Right lung (tissue), 5 donors: ENCODE results near the gene POU2F1. TPM values are rescaled to one million over a fixed set of nuclear protein-coding genes. Genes with fewer than 3 reads are reported as not detected.
A peak's percentile ranks its signal among the peaks of the same experiment; 100 is the strongest.
"Not testable (repeated sequence)": the region's sequence is repeated elsewhere in the genome, so short reads cannot be mapped to it uniquely, and the experiment has no call there.

Source experiments
- DNase-seq, 2 donors: peaks; one replicate each; pipeline ENCODE4 v3.0.0-alpha.2; 2013
- polyA plus RNA-seq, 5 donors: library from polyadenylated mRNA; unstranded; fragments of 120-200 nt; gene quantifications; one replicate each; pipeline versions ENCODE4 v1.2.1 to v1.2.3, GENCODE V29; 2013; ENCODE audit warnings: inconsistent platforms in 1 of 5, low replicate concordance in 1 of 5; ENCODE audit not compliant: insufficient read length in 5 of 5, insufficient read depth in 1 of 5

POU2F1 gene
- polyA plus RNA-seq, 5 donors: 8.6 to 15.8 (median 13.6) TPM

DNA sequence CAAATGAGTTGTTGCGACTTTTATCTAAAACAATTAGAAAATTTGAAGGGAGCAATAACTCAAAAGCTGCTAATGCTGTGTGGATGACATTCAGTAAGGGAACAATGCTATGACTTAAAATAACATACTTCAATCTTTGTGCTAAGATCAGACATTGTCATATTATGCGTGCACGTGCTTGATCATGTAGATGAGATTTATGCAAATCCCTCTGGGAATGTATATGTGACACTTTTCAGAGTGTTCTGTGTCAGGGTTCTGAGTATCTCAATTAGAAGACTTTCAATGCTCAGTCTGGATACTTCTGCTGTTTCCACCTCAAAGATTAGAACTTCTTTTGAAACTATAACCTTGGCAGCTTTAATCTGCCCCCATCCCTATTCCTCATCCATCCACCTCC is 18.6 kb upstream of the POU2F1 start:
- no peak for DNase-seq

DNA sequence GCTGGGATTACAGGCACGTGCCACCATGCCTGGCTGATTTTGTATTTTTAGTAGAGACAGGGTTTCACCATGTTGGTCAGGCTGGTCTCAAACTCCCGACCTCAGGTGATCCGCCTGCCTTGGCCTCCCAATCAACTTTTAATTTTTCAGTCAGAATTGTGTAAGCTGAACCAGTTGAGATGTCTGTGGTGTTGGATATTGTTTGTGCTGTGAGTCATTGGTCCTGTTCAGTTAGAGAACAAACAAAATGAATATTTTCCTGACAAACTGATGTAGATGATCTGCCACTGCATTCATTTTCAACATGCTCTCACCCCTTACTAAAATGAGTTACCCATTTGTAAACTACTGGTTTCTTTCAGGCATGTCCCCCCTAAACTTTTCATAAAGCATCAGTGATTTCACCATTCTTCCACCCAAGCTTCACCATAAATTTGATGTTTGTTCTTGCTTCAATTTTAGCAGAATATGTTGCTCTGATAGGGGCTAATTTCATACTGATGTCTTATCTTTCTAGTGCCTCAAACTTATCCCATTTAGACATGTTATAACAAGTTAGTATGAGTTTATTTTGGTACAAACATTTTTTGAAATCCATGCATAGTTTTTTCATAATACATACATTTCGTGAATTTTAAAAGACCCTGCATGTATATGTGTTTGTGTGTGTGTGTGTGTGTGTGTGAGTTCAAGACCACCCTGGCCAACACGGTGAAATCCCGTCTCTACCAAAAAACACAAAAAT is 15.2 kb upstream of the POU2F1 start:
- DNase-seq: not testable (repeated sequence)

DNA sequence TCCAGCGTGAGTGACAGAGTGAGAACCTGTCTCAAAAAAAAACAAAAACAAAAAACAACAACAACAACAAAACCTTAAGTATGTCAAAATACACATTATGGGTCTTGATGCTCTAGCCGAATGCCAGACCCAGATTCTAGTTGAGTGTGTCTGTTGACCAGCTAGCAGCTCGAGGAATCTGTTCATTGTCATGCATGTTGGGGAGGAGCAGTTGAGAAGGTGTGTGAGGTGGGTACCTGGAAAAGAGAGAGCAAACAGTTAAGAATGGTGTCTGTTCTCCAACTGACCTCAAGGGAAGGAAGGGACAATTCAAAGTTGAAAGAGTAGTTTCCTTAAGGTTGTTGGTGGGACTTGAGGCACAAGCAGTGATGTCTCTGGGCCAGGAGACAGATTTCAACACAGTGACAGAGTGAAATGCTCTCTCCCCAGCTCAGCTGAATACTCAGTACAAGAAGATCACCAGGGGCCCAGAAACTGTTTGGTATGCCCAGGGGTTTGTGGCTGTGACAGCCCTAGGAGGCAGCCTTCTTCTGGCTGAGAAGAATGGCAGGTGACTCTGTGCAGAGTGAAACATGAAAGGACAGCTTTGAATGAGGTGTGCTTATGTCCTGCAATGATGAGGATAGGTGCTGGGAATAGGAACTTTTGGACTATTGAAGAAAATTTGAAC is 14.4 kb upstream of the POU2F1 start:
- DNase-seq: no peak

DNA sequence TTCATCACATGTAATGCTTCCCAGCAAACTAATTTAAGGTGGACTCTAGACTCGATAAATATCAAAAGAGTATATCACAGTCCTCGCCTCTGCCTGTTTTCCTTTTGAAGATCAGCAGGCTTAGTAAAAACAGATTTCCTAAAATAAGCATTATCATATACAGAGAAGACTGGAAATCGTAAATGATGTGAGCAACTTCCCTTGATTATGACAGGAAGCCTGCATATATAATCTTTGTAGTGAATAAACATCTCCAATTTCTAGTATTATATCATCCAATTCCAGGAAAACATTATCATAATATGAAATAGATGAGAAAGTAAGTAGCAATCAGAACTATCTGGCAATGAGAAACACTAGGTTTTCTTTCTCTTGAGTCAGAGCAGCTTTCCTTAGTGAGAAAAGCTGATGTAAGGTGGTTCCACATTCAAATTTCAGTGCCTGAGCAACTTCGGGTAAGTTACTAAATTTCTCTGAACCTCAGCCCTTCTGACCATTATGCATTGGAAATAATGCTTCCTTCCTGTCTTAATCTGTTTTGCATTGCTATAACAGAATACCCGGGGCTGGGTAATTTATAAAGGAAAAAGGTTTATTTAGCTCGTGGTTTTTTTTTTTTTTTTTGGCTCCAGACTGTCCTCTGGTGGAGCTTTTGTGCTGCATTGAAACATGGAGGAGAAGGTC is 12.6 kb upstream of the POU2F1 start:
- no peak for DNase-seq

DNA sequence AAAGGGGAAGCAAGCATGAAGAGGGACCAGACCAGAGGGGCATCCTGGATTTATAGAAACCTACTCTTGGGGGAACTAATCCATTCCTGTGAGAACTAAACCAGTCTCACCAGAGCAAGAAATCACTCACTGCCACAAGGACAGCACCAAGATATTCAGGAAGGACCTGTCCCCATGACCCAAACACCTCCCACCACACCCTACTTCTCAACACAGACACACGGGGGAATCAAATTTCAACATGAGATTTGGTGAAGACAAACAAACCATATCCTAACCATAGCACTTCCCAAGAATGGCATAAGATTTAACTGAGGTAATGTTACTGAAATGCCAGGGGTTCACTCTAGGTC is 12.1 kb upstream of the POU2F1 start:
- no peak for DNase-seq

DNA sequence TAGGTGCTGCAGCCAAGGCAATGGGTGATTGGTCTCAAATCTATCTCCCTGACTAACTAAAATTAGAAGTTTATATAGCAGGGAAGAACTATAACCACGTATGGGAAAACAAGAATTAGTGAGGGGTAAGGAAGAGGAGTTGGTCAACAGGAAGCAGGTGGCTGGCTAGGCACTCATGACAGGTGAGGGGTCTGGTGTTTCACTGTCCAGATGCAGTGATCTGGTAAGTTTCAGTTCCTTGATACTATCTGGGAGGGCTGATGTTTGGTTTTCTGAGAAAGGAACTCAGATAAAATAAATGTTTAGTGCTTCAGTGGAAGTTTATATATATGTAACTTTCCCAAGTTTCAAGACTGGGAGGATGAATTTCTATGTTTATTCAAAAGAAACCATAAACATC is 11.6 kb upstream of the POU2F1 start:
- DNase-seq: no peak

DNA sequence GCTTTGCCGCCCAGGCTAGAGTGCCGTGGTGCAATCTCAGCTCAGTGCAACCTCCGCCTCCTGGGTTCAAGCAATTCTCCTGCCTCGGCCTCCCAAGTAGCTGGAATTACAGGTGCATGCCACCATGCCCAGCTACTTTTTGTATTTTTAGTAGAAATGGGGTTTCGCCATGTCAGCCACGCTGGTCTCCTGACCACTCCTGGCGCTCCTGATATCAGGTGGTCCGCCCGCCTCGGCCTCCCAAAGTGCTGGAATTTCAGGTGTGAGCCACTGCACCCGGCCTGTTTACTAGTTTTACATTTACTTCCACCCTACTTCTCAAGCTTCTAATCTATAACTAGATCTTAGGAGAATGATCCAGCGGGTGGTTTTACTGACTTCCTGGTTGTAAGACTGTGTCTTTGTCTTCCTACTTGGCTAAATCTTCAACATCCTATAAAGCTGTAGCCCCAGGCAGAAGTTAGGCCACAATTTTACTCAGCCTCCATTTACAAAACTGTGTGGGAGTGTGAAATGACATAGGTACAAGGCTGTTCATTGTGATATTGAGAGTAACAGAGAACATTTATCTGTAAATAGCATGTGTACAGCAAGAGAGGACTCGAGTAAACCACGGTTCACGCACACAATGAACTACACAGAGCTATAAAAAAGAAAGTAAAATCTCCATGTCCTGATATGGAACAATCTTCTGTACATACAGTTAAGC is 9.6 kb upstream of the POU2F1 start:
- no peak for DNase-seq

DNA sequence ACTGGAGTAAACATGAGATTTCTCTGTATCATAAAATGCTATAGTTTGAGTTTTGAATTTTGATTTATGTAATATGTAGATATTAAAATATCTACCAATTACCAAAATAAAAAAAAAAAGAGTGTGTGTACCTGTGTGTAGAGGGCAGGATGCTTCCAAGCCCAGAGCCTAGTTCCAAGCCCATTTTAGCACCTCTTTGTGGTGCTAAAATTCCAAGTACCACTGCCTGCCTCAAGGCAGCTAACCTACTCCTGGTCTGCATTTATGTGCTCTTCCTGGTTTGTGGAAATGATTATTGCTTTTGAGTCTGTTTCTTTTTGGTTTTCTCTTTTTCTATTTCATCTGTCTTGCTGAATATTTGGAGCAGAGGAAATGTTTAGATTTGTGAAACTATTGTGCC is 8.7 kb upstream of the POU2F1 start:
- DNase-seq: no peak

DNA sequence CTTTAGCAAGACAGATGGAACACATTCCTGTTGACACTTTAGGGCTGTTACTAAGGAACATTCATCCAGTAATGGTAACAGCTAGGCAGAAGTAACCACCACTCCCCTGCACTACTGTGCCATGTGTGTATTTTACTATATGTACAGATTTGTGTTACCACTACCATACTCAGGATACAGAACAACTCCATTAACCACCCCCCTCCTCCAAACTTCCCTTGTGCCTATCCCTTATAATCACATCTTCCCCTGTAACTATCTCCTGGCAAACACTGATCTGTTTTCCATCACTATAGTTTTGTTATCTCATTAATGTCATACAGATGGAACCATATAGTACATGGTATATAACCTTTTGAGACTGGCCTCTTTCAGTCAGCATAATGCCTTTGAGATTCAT is 3.9 kb upstream of the POU2F1 start:
- DNase-seq: no peak

DNA sequence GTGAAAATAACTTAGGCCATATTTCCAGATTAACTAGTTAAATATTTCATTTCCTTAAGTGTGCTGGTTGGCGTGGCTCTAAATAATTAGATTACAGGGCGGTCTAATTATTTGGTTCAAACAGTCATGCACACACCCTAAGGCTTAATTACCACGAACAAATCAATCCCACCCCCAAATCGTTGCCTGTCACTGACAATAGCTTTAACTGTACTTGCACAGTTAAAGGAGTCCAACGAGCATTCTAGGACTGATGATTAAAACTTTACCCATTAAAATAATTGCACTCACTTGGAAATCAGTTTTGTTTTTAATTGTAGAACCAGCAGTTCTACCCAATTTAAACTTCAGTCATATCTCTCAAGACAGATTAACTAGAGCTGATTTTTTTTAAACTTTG is 1.5 kb upstream of the POU2F1 start:
- no peak for DNase-seq

DNA sequence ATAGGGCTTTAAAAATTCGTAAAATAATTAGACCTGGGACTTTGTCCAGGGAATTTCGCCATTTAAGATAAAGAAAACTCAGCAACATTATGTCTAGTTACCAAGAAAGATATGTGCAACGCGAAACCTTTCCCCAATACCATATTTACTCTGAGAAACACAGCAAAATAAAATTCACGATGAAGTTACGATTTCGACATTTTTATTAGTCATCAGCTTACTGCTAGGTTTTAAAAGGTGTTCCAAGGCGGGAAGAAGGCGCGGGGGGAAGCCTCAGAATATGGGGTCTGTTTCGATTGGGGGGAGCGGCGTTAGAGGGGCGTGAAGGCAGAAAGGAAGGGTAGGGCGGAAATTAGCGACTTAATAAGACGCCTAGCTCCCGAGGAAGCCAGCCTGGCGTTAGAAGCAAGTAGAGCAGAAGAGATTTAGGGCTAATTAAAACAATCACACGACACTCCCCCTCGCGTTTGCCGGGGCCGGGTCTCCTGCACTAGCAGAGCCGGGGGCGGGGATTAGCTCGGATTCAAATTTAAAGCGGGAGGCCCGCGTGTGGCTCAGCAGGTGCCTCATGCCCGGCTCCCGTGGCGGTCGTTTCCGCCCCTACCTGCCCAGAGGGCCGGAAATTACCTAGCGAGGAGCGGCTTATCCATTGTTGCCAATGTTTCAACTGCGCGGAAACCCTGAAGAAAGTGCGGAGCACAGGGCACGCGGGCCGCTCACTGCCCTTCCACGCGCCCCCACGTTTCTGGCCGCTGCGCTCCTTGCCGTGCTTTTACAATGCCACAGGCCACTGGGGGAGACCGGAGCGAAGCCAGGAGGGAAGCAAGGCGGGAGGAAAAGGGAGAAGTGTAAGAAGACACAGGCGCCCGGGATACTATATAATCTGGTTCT is 795 bp upstream of the POU2F1 start:
- DNase-seq: peak; percentile 78 to 80

DNA sequence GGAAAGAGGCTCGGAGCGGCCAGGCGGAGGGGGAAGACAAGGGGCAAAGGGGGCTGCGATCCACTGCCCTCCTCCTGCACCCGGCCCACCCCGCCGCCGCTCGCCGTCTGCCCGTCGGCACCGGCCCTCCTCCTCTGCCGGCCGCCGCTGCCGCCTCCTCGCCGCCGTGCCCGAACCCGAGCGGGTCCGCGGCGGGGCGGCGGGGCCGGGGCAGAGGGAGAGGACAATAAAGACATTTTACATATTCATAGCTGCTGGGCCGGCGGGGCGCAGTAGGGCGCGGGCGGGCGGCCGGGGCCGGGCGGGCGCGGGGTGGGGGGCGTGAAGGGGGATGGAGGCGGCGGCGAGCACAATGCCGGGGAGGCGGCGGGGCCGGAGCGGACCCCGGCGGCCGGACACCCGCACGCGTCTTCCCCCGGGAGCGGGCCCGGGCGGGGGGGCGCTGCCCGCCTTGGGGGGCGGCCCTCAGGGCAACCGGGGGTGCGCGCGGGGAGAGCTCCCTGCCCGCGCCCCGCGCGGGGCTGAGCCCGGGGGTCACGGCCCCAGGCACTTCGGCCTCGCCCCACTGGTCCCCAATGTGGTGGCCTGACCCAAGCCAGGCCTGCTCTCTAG is 546 bp downstream of the POU2F1 start:
- peak in 1 of 2 donors; percentile 28 for DNase-seq

DNA sequence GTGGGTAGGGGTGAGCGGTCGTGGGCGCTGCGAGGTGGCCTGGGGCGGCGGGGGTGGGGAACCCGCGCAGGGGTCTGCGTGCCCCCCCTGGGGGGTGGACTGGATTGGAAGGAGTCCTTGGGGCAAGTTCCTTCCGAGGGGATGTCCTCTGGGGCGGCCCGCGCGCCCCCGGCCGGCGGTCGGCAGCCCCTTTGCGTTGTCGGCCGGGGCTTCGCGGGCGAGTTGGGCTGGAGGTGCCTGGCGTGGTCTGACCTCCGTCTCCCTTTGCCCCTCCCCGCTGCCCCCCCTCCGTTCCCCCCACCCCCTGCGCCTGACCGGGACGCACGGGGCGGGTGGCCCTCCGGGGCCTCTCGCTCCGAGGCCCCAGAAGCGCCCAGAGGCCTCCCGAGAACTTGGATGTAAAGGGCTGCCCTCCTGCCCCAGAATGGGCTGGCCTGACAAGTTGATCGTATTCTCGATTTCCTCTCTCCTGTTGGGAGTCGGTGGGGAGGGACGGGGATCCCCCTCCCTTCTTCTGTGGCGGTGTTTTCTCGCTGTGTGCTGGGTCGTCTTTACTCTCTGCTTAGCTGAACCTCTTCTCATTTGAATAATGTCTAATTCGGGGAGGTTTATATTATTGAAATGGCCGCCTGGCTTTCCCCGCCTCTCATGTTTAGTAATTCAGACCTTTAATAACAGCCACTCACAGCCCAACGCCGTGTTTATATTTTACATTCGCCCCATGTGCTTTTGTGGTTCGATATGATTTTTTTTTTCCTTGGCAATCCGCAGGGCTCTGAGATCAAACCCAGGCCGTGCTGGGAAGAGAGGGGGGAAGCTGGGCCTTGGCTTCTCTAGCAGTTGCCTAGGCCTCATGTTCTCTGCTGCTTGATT is 1.3 kb downstream of the POU2F1 start:
- peak; percentile 71 to 79 for DNase-seq

DNA sequence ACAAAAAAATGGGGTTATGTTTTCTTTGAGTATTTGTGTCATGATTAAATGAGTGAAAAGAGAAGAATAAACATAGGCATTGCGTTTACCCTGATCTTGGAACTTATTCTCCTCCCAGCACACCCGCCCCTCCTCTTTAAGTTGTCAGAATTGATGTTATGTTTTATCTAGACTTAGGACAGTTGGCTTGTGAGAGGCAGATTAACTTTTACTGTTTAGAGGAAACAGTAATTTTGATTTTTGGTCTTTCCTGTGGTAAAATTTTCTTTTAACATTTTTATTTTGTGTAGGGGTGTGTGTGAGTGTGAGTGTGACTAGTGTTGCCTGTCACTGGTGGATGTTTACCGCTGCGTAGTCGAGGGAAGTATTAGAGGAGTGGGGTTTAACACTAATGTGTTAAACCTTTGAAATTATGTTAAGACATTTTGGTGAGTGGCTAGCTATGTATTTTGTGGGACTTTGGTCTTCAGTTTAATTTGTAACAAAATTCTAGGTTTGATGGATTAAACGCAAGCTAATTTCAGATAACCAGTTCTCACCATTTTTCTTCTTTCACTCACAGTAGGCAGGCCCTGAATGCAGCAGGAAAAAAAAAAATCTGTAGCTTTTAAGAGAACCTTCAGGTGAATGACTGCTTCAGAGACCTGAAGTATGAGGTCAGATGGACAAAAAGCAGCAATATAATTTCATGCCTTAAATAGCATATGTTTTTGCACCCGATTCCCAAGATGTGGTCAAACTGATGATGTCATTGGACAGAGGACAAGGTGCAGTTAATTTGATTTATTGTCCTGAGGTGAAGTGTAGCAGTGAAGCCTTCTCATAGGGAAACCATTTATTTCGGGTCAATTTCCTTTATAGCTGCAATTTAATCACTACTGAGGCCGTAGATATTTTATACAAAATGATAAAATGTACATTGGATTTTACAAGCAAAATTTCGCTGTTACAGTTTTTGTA is 2.7 kb downstream of the POU2F1 start:
- no peak for DNase-seq

DNA sequence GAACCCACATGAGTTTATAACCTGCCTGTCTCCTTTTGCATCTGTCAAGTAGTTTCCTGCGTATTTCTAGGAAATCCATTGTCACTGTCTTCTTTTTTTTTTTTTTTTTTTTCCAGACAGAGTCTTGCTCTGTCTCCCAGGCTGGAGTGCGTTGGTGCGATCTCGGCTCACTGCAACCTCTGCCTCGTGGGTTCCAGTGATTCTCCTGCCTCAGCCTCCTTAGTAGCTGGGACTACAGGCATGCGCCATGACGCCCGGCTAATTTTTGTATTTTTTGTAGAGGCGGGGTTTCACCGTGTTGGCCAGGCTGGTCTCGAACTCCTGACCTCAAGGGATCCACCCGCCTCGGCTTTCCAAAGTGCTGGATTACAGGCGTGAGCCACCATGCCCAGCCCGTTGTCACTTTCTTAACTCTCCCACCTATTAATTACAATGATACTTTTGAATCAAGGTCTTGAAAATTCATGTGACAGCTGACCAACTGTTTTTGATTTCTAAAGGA is 4.1 kb downstream of the POU2F1 start:
- DNase-seq: not testable (repeated sequence)

DNA sequence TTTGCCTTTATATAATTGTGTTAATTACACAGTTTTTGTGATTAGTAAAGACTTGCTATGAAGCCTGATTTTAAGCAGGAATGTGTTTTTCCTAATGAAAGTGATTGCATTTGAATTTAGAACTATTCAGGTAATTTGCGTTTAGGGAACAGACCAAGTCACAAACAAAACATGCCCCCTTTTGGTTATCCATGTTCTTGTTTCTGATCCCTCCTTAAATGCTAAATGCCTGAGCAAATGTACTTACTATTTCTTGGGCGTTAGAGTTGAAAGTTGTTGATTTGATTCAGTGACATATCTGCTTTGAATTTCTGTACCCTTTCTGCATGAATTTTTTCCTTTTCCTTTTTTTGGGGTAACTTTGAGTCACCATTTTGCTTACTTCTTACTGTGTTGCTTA is 5.2 kb downstream of the POU2F1 start:
- no peak for DNase-seq

DNA sequence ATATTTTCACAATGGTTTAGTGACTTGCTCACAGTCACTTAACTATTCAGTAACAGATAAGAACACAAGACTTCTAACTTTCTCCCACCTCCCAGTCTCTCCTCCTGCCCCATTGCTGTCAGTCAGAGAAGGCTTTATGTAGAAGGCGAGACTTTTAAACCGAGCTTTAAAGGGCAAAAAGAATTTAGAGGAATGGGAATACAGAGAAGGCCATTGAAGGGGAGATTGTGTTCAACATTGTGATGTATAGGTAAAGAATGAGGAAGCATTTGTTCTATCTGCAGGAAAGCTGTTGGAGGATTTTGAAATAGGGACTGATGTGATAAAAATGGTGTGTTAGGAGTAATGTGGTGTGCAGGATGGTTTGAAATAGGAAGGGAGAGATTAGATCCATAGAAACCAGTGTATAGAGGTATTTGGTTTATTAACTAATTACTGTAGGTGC is 7.3 kb downstream of the POU2F1 start:
- no peak for DNase-seq

DNA sequence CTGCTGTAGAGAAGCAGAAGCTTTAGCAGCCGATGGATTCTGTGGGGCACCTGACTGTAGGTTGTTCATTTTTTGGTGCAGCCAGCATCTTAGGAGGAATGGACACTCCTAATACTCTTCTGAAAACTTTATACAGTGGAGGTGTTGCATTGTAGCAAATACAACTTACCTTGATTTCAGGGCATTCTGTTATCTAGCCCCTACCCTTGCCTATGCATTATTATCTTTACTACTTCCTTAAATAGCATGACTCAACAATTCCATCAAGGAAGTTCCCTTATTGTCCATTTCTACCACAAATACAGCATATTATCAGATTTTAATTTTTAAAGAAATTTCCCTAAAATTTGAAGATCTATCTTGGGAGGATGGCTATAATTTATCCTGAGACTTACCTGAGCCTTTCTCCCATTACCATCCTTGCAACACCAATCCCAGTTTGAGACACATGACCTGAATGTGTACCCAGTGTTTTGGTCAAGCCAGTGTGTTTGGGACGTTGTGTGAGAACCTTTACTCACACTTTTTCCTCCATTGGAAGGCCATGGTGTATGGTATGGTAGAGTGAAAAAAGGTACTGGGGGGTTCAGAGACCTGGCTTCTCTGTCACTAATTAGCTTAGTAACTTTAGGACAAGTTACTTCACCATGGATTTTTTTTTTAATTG is 9.2 kb downstream of the POU2F1 start:
- no peak for DNase-seq
